Peyer's patch (tissue), 4 donors: ENCODE data around the gene CDH23.

Source experiments
- POLR2A ChIP-seq, 2 donors: fragments of 450-650 bp; IDR thresholded peaks; one replicate each; pipeline ENCODE4 v1.5.1; 2017; ENCODE audit warnings: antibody characterized with exemption in 2 of 2, mild to moderate bottlenecking in 2 of 2, moderate library complexity in 2 of 2
- TF ChIP-seq, protein P1 (sequence below), 6 experiments: fragments of 450-650 bp in 4 of 6; fragments of 200-600 bp in 2 of 6; sonication (generic) in 1 of 6; IDR thresholded peaks; one replicate each; pipeline ENCODE4 v1.5.1; 2017 to 2019; ENCODE audit warnings: antibody characterized with exemption in 6 of 6, mild to moderate bottlenecking in 3 of 6, moderate library complexity in 1 of 6

DNA sequence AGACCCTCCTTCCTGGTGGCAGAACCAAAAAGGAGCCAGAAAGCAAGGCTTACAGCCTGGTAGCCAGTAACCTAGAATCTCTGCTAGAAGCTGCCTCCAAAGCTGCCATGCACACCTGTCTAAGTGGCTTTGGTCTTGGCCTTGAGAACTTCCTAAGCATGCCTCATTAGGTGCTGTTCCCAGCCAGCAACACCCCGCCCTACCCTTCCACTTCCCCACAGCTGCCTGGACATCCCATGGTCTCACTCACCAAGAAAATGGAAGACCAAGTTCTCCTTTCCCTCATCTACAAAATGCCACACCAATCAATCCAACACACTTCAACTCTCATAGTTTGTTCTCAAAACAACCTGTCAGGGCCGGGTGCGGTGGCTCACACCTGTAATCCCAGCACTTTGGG, 450.1 kb downstream of the CDH23 start:
- TF ChIP-seq, protein P1, sequence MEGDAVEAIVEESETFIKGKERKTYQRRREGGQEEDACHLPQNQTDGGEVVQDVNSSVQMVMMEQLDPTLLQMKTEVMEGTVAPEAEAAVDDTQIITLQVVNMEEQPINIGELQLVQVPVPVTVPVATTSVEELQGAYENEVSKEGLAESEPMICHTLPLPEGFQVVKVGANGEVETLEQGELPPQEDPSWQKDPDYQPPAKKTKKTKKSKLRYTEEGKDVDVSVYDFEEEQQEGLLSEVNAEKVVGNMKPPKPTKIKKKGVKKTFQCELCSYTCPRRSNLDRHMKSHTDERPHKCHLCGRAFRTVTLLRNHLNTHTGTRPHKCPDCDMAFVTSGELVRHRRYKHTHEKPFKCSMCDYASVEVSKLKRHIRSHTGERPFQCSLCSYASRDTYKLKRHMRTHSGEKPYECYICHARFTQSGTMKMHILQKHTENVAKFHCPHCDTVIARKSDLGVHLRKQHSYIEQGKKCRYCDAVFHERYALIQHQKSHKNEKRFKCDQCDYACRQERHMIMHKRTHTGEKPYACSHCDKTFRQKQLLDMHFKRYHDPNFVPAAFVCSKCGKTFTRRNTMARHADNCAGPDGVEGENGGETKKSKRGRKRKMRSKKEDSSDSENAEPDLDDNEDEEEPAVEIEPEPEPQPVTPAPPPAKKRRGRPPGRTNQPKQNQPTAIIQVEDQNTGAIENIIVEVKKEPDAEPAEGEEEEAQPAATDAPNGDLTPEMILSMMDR (IDR thresholded peaks at IDR 0.05) = no peak
- TF ChIP-seq POLR2A (IDR thresholded peaks at IDR 0.05) = no peak
